CD14-positive monocyte (primary cell): ENCODE results near the gene PTPRN2. TPM values are rescaled to one million over a fixed set of nuclear protein-coding genes. Genes with fewer than 3 reads are reported as not detected.

Experiments
- DNase-seq, 3 donors: peaks; one replicate each; pipeline ENCODE4 v3.0.0-alpha.2; 2011 to 2022
- H2AFZ ChIP-seq: 2 replicates; pipeline ENCODE4 v1.6.0; 2012; ENCODE audit warnings: mild to moderate bottlenecking, low read depth, low read length, inconsistent platforms; ENCODE audit not compliant: insufficient read depth, poor library complexity, severe bottlenecking
- H3K27ac ChIP-seq, 2 donors: 1 replicate in 1 of 2; 2 replicates in 1 of 2; pipeline ENCODE4 v1.5.1; 2012 to 2013; ENCODE audit warnings: low read length in 2 of 2, control low read depth in 1 of 2, inconsistent platforms in 1 of 2, low read depth in 1 of 2, mild to moderate bottlenecking in 1 of 2
- H3K27me3 ChIP-seq, 2 donors: one replicate each; pipeline versions ENCODE4 v1.6.0 to v1.6.1; 2011 to 2013; ENCODE audit warnings: low read length in 2 of 2; ENCODE audit not compliant: control insufficient read depth in 2 of 2, insufficient read depth in 2 of 2
- H3K36me3 ChIP-seq, 2 donors: replicated peaks in 1 of 2; 1 replicate in 1 of 2; 2 replicates in 1 of 2; pipeline versions ENCODE4 v1.5.1 to v1.6.1; 2012 to 2013; ENCODE audit warnings: low read length in 2 of 2, control low read depth in 1 of 2, inconsistent platforms in 1 of 2, mild to moderate bottlenecking in 1 of 2; ENCODE audit not compliant: insufficient read depth in 2 of 2, control insufficient read depth in 1 of 2
- H3K4me1 ChIP-seq, 2 donors: 1 replicate in 1 of 2; 2 replicates in 1 of 2; pipeline versions ENCODE4 v1.5.1 to v1.6.1; 2012 to 2013; ENCODE audit warnings: low read length in 2 of 2, control low read depth in 1 of 2, inconsistent platforms in 1 of 2, mild to moderate bottlenecking in 1 of 2, moderate library complexity in 1 of 2; ENCODE audit not compliant: insufficient read depth in 2 of 2, control insufficient read depth in 1 of 2
- H3K4me2 ChIP-seq: replicated peaks from 2 replicates; pipeline ENCODE3; 2012; ENCODE audit warnings: low read length, moderate library complexity, mild to moderate bottlenecking; ENCODE audit not compliant: poor library complexity, severe bottlenecking; ENCODE audit errors: extremely low read depth
- H3K4me3 ChIP-seq, 3 experiments: fragments of 200-600 bp in 1 of 3; sonication (generic) in 1 of 3; replicated peaks in 1 of 3; 1 replicate in 2 of 3; 2 replicates in 1 of 3; pipeline ENCODE4 v1.5.1; 2011 to 2013; ENCODE audit warnings: low read length in 3 of 3, mild to moderate bottlenecking in 3 of 3, control low read depth in 2 of 3, low read depth in 2 of 3, inconsistent platforms in 1 of 3, moderate library complexity in 1 of 3
- H3K79me2 ChIP-seq: 2 replicates; pipeline ENCODE4 v1.6.0; 2012; ENCODE audit warnings: mild to moderate bottlenecking, control low read depth, inconsistent platforms, low read length, moderate library complexity; ENCODE audit not compliant: insufficient read depth
- H3K9ac ChIP-seq: 2 replicates; pipeline ENCODE4 v1.6.0; 2017; ENCODE audit warnings: low read length, mild to moderate bottlenecking; ENCODE audit not compliant: insufficient read depth, poor library complexity, severe bottlenecking
- H3K9me3 ChIP-seq, 2 donors: replicated peaks in 1 of 2; 1 replicate in 1 of 2; 2 replicates in 1 of 2; pipeline versions ENCODE4 v1.5.1 to v1.6.1; 2012 to 2013; ENCODE audit warnings: low read length in 2 of 2, control low read depth in 1 of 2; ENCODE audit not compliant: control insufficient read depth in 1 of 2, insufficient read depth in 1 of 2
- H4K20me1 ChIP-seq: 2 replicates; pipeline ENCODE4 v1.6.0; 2012; ENCODE audit warnings: mild to moderate bottlenecking, low read length, control low read depth, moderate library complexity; ENCODE audit not compliant: insufficient read depth
- H3K27ac Mint-ChIP-seq, 7 donors: one replicate each; pipeline ENCODE4 v1.8.0; 2020; ENCODE audit warnings: mild to moderate bottlenecking in 7 of 7, mixed read lengths in 7 of 7, moderate library complexity in 6 of 7, inconsistent platforms in 2 of 7
- H3K27me3 Mint-ChIP-seq, 3 donors: one replicate each; pipeline ENCODE4 v1.8.0; 2021 to 2022; ENCODE audit warnings: low read depth in 3 of 3, mild to moderate bottlenecking in 3 of 3, mixed read lengths in 3 of 3, moderate library complexity in 3 of 3, inconsistent platforms in 1 of 3
- H3K36me3 Mint-ChIP-seq, 2 donors: one replicate each; pipeline ENCODE4 v1.8.0; 2020; ENCODE audit warnings: mixed read lengths in 2 of 2, inconsistent platforms in 1 of 2, mild to moderate bottlenecking in 1 of 2
- H3K4me1 Mint-ChIP-seq: one replicate; pipeline ENCODE4 v1.8.0; 2020; ENCODE audit warnings: mild to moderate bottlenecking, mixed read lengths
- H3K4me3 Mint-ChIP-seq, 2 donors: one replicate each; pipeline ENCODE4 v1.8.0; 2020; ENCODE audit warnings: mild to moderate bottlenecking in 2 of 2, mixed read lengths in 2 of 2, moderate library complexity in 1 of 2
- H3K9me3 Mint-ChIP-seq, 7 donors: one replicate each; pipeline ENCODE4 v1.8.0; 2020 to 2022; ENCODE audit warnings: mixed read lengths in 7 of 7, mild to moderate bottlenecking in 6 of 7, moderate library complexity in 6 of 7, inconsistent platforms in 2 of 7
- CTCF ChIP-seq: fragments of 200-600 bp; IDR thresholded peaks from one replicate; pipeline ENCODE4 v1.8.0; 2022; ENCODE audit warnings: antibody characterized with exemption, mild to moderate bottlenecking
- WGBS: methylation state at CpG from one replicate; pipeline ENCODE4 v1.1.5; 2013; ENCODE audit warnings: missing lambda C conversion rate; ENCODE audit not compliant: insufficient coverage; 5-methylcytosine and 5-hydroxymethylcytosine counted together
- intact Hi-C, 2 donors: fragments of 100-400 bp; cut with micrococcal nuclease; formaldehyde crosslinking; loops; one replicate each; pipeline versions ENCODE4 v1.15.0 to v1.15.1; 2023
- polyA plus RNA-seq, 3 donors: library from polyadenylated mRNA; depleted of rRNA in 1 of 3; unstranded in 2 of 3; stranded (reverse) in 1 of 3; fragments of 300-500 nt in 2 of 3; fragments of >200 nt in 1 of 3; fragmentation: Illumina TruSeq in 2 of 3; gene quantifications; 1 replicate in 2 of 3; 2 replicates in 1 of 3; pipeline ENCODE4 v1.2.3, GENCODE V29; 2012 to 2021

The PTPRN2 gene
- polyA plus RNA-seq, 3 donors, result 0.25 to 1.4 (median 0.97) TPM

- intact Hi-C loops, result no loop called here
- Mint-ChIP-seq H3K4me1 (no peaks in the 10 kb centered on the region), H3K9me3 (no peaks in the 10 kb centered on the region), H3K27me3 (peaks cover 2 to 9% (median 7%) of the 10 kb centered on the region in 3 donors), H3K27ac (no peak overlapping the region), H3K36me3 (no peaks in the 10 kb centered on the region), H3K4me3 (no peak overlapping the region)
- H3K4me2 ChIP-seq, result no peak overlapping the region
- DNase-seq, result no peak
- no peak overlapping the region for H2AFZ ChIP-seq
- H3K4me1 ChIP-seq, result no peaks in the 10 kb centered on the region
- no peak overlapping the region for H3K4me3 ChIP-seq
- TF ChIP-seq CTCF, result no peak
- H3K79me2 ChIP-seq, result no peaks in the 10 kb centered on the region
- H3K36me3 ChIP-seq, result no peaks in the 10 kb centered on the region
- no peaks in the 10 kb centered on the region for H3K9me3 ChIP-seq
- H4K20me1 ChIP-seq, result no peaks in the 10 kb centered on the region
- H3K9ac ChIP-seq, result no peak overlapping the region
- no peaks in the 10 kb centered on the region for H3K27me3 ChIP-seq
- no peak overlapping the region for H3K27ac ChIP-seq
- 96% methylated on average over 16 of the region's 18 CpGs for WGBS
Observed at GRCh38 chr7:157521752-157522151, 1065.9 kb downstream of the PTPRN2 start.

GRCh38 chr7:157521061-157521731 lies 1066.4 kb downstream of the PTPRN2 start:
- Histone ChIP-seq H3K79me2 (no peaks in the 10 kb centered on the region), H3K27ac (no peak overlapping the region), H3K36me3 (no peaks in the 10 kb centered on the region), H3K9me3 (no peaks in the 10 kb centered on the region), H3K4me1 (no peaks in the 10 kb centered on the region), H3K9ac (no peak overlapping the region), H3K4me3 (no peak overlapping the region), H3K27me3 (no peaks in the 10 kb centered on the region), H4K20me1 (no peaks in the 10 kb centered on the region), H2AFZ (no peak overlapping the region), H3K4me2 (no peak overlapping the region)
- intact Hi-C loops, result no loop called here
- TF ChIP-seq CTCF, result no peak
- 97% methylated on average over 19 of the region's 28 CpGs for WGBS
- Mint-ChIP-seq H3K4me1 (no peaks in the 10 kb centered on the region), H3K36me3 (no peaks in the 10 kb centered on the region), H3K4me3 (no peak overlapping the region), H3K27ac (no peak overlapping the region), H3K27me3 (peaks cover 4 to 9% (median 7%) of the 10 kb centered on the region in 3 donors), H3K9me3 (no peaks in the 10 kb centered on the region)
- DNase-seq, result no peak
